Caco-2 (cell line): ENCODE measurements around the gene RPP14. TPM values are rescaled to one million over a fixed set of nuclear protein-coding genes. Genes with fewer than 3 reads are reported as not detected.

Experiments used
- BruUV-seq: library from RNA; stranded (reverse); fragments of 400-500 nt; replicated peaks from 2 replicates; lab custom pipeline; 2021; lab: Mats Ljungman, UMichigan
- CTCF ChIA-PET: fragments of 300-600 bp; sonication (Branson Sonifier 250); formaldehyde crosslinking; loops from one replicate; lab custom pipeline; 2022; ENCODE audit warnings: antibody characterized with exemption; lab: Charles Lee
- POLR2A ChIA-PET: fragments of 300-600 bp; sonication (Branson Sonifier 250); formaldehyde crosslinking; loops from one replicate; lab custom pipeline; 2022; ENCODE audit warnings: antibody characterized with exemption; lab: Charles Lee
- DNase-seq, 2 experiments: peaks; one replicate each; pipeline versions ENCODE4 v3.0.0 to v3.0.0-alpha.2; 2020 to 2022
- H3K27me3 ChIP-seq: replicated peaks from 2 replicates; pipeline ENCODE4 v1.6.0; 2011; ENCODE audit warnings: low read length; ENCODE audit not compliant: control insufficient read depth, insufficient read depth
- H3K36me3 ChIP-seq: 2 replicates; pipeline ENCODE4 v1.5.1; 2011; ENCODE audit warnings: low read length; ENCODE audit not compliant: control insufficient read depth, insufficient read depth
- H3K4me1 ChIP-seq: fragments of 250-450 bp; sonication (Bioruptor Pico); 2 replicates; pipeline ENCODE4 v1.5.1; 2020; ENCODE audit warnings: mild to moderate bottlenecking
- H3K4me3 ChIP-seq: 2 replicates; pipeline ENCODE4 v1.5.1; 2011; ENCODE audit warnings: low read depth, mild to moderate bottlenecking, control low read depth, low read length
- H3K9me3 ChIP-seq: fragments of 250-450 bp; sonication (Bioruptor Pico); 2 replicates; pipeline ENCODE4 v1.5.1; 2020; ENCODE audit warnings: mild to moderate bottlenecking, moderate library complexity
- H3K27ac Mint-ChIP-seq: one replicate; pipeline ENCODE4 v1.8.0; 2022; ENCODE audit warnings: mixed read lengths; ENCODE audit not compliant: unreplicated experiment
- H3K27me3 Mint-ChIP-seq: one replicate; pipeline ENCODE4 v1.8.0; 2022; ENCODE audit warnings: mixed read lengths; ENCODE audit not compliant: insufficient read depth, unreplicated experiment
- H3K36me3 Mint-ChIP-seq: one replicate; pipeline ENCODE4 v1.8.0; 2022; ENCODE audit warnings: mild to moderate bottlenecking, mixed read lengths; ENCODE audit not compliant: insufficient read depth, unreplicated experiment
- H3K4me1 Mint-ChIP-seq: one replicate; pipeline ENCODE4 v1.8.0; 2022; ENCODE audit warnings: low read depth, mixed read lengths; ENCODE audit not compliant: unreplicated experiment
- H3K4me3 Mint-ChIP-seq: one replicate; pipeline ENCODE4 v1.8.0; 2022; ENCODE audit warnings: mild to moderate bottlenecking, moderate library complexity, mixed read lengths; ENCODE audit not compliant: unreplicated experiment
- H3K9me3 Mint-ChIP-seq: one replicate; pipeline ENCODE4 v1.8.0; 2022; ENCODE audit warnings: mixed read lengths; ENCODE audit not compliant: unreplicated experiment
- CTCF ChIP-seq, 2 experiments: fragments of 200-600 bp in 1 of 2; IDR thresholded peaks; 1 replicate in 1 of 2; 2 replicates in 1 of 2; pipeline versions ENCODE4 v1.5.1 to v1.8.0; 2011 to 2022; ENCODE audit warnings: antibody characterized with exemption in 1 of 2, control low read depth in 1 of 2, inconsistent platforms in 1 of 2, low read depth in 1 of 2, low read length in 1 of 2, mild to moderate bottlenecking in 1 of 2, moderate library complexity in 1 of 2; ENCODE audit not compliant: insufficient read depth in 1 of 2, severe bottlenecking in 1 of 2, unreplicated experiment in 1 of 2
- intact Hi-C: fragments of 100-400 bp; cut with micrococcal nuclease; formaldehyde crosslinking; loops from one replicate; pipeline ENCODE4 v1.10.0; 2022; ENCODE audit not compliant: unreplicated experiment
- total RNA-seq: library from RNA; stranded (reverse); gene quantifications from 2 replicates; pipeline ENCODE4 v1.2.3, GENCODE V29; 2022

Gene RPP14
- total RNA-seq, 1 experiment from 2014 or later = 24.7 TPM

GRCh38 chr3:58333206-58334012 lies 27.4 kb downstream of the RPP14 start:
- no peaks in the 10 kb centered on the region; the same call in 1 of the 2 replicates for H3K27me3 ChIP-seq
- CTCF ChIA-PET = interaction anchor here (0.6 to 1.4 kb wide), 4 partner anchors 27 to 82 kb away, joined by 3 to 11 read pairs (median 4); partner anchors contain the start of genes HTD2 and RPP14
- Mint-ChIP-seq H3K4me3 (peak overlapping the region; percentile 89), H3K27me3 (no peaks in the 10 kb centered on the region), H3K9me3 (no peaks in the 10 kb centered on the region), H3K27ac (no peak overlapping the region), H3K36me3 (no peaks in the 10 kb centered on the region), H3K4me1 (peaks cover 13% of the 10 kb centered on the region)
- POLR2A ChIA-PET = interaction anchor here (0.6 kb wide), 4 partner anchors 12 to 789 kb away, joined by 3 to 7 read pairs (median 4); partner anchors contain the start of gene DNAH12
- no peak for TF ChIP-seq CTCF (IDR thresholded peaks at IDR 0.05; ENCODE audit: insufficient read depth in 1 of 2, low read depth in 1 of 2, low read length in 1 of 2, severe bottlenecking in 1 of 2, unreplicated experiment in 1 of 2)
- peak overlapping the region; percentile 73 for H3K4me3 ChIP-seq
- H3K9me3 ChIP-seq = no peaks in the 10 kb centered on the region
- intact Hi-C loops = loop anchor here (1.0 kb wide), 1 partner anchor 81 kb away; no protein-coding TSS in a partner anchor
- H3K36me3 ChIP-seq = no peaks in the 10 kb centered on the region
- no peaks in the 10 kb centered on the region for H3K4me1 ChIP-seq
- BruUV-seq = no TSS peak
- DNase-seq = peak in 1 of 2 experiments; percentile 24

GRCh38 chr3:58334013-58334321 lies 27.9 kb downstream of the RPP14 start:
- no peak for DNase-seq
- H3K27me3 Mint-ChIP-seq = no peaks in the 10 kb centered on the region
- H3K4me3 ChIP-seq = peak overlapping the region; percentile 73
- no peak for TF ChIP-seq CTCF (IDR thresholded peaks at IDR 0.05; ENCODE audit: insufficient read depth in 1 of 2, low read depth in 1 of 2, low read length in 1 of 2, severe bottlenecking in 1 of 2, unreplicated experiment in 1 of 2)
- BruUV-seq = no TSS peak
- no peak overlapping the region for H3K27ac Mint-ChIP-seq
- H3K36me3 ChIP-seq = no peaks in the 10 kb centered on the region
- peak overlapping the region; percentile 89 for H3K4me3 Mint-ChIP-seq
- H3K9me3 Mint-ChIP-seq = no peaks in the 10 kb centered on the region
- no peaks in the 10 kb centered on the region; the same call in 1 of the 2 replicates for H3K27me3 ChIP-seq
- POLR2A ChIA-PET = no interaction called here
- H3K4me1 ChIP-seq = no peaks in the 10 kb centered on the region
- intact Hi-C loops = no loop called here
- H3K36me3 Mint-ChIP-seq = peaks cover under 1% of the 10 kb centered on the region
- no peaks in the 10 kb centered on the region for H3K9me3 ChIP-seq
- peaks cover 13% of the 10 kb centered on the region for H3K4me1 Mint-ChIP-seq
- CTCF ChIA-PET = interaction anchor here (0.6 to 1.4 kb wide), 4 partner anchors 28 to 82 kb away, joined by 3 to 11 read pairs (median 4); partner anchors contain the start of genes HTD2 and RPP14

GRCh38 chr3:58334506-58334884 lies 28.4 kb downstream of the RPP14 start:
- H3K36me3 ChIP-seq = no peaks in the 10 kb centered on the region
- no peaks in the 10 kb centered on the region for H3K4me1 ChIP-seq
- ChIA-PET CTCF (interaction anchor here (0.8 to 1.2 kb wide), 2 partner anchors 81 kb away, joined by 4 to 6 read pairs; no protein-coding TSS in a partner anchor), POLR2A (no interaction called here)
- Mint-ChIP-seq H3K4me3 (peak overlapping the region; percentile 35), H3K9me3 (no peaks in the 10 kb centered on the region), H3K27me3 (no peaks in the 10 kb centered on the region), H3K27ac (peak overlapping the region; percentile 77), H3K4me1 (peaks cover 13% of the 10 kb centered on the region), H3K36me3 (peaks cover 5% of the 10 kb centered on the region)
- BruUV-seq = TSS peak; percentile 24
- no peaks in the 10 kb centered on the region for H3K9me3 ChIP-seq
- no peak for DNase-seq
- no peaks in the 10 kb centered on the region; the same call in 1 of the 2 replicates for H3K27me3 ChIP-seq
- intact Hi-C loops = no loop called here
- no peak for TF ChIP-seq CTCF (IDR thresholded peaks at IDR 0.05; ENCODE audit: insufficient read depth in 1 of 2, low read depth in 1 of 2, low read length in 1 of 2, severe bottlenecking in 1 of 2, unreplicated experiment in 1 of 2)
- H3K4me3 ChIP-seq = no peak overlapping the region
